NCI-H2171 treated with DMSO at 0.1 percent for 48 hours (cell line): ENCODE results near the gene DLL1.

ENCODE experiments used
- DNase-seq: peaks from one replicate; lab custom pipeline; 2025; lab: John Stamatoyannopoulos, UW

DLL1 gene

DNA sequence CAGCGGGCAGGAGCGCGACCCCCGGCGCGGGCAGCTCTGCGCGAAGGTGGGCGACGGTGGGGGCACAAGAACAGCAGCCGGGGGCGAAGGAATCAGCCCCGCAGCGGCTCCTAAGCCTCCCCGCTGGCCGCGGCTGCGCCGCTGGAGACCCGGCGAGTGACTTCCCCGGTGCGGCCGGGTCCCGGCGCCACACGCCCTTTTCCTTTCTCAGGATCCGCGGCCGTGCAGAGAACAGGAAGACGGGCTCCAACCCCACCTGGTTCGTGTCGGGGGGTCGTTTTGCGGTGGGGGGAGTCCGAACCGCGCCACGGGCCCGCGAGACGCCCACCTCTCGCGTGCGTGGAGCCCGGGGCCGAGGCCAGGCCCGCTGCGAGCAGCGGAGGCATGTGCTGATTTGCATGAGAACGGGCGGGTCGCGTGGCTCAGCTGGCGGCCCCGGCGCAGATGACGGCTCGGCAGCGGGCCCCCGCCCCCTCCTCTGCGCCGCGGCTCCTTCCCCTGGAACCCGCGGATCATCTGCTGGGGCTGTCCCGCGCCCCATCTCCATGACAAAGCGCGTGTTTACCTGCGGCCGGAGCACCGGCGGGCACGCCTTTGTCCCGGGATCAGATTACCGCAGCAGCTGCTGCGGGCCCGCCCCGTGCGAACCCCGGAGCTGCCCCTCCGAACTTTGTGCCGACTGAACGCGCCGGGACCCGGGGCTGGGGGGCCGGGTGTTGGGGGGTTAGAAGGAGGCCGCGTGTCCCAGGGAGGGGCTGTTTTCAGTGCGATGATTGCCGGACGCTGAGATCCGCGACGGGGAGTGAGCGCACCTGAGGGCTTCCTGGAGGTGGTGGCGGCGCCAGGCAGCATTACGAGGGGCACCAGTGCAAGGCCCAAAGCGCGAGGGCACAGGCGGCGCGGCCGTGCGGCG lies 4.9 kb upstream of the DLL1 start:
- peak; percentile 76 for DNase-seq

DNA sequence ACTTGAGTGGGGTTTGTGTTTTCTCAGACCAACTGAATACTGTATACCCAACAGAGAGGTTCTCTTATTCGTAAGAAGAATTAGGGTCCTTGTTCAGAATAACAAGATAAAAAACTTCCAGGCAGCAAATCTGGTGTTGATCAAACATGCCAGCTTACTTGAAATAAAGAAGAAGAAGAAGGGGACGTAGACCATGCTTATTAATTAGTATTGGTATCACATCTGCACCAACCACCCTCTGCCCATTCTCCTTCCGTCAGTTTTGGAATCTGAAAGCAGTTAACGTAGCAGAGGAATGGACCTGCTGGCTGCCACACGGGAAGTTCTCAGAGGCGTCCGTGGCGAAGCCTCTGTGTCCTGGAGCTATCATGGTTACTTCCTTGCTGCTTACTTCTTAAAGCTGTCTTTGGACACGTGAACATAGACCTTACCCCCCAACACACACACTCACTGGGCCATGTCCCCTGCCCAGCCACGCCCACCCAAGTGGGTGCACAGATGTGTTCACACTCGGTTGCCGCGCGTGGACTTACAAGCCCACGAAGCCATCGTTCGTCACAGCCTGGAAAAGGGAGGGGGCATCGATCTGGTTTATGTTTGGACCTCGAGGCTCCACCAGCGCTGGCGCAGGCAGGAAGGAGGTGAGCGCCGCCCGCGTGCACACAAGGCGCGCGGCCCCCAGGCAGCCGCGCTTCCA lies 4.1 kb upstream of the DLL1 start:
- no peak for DNase-seq

DNA sequence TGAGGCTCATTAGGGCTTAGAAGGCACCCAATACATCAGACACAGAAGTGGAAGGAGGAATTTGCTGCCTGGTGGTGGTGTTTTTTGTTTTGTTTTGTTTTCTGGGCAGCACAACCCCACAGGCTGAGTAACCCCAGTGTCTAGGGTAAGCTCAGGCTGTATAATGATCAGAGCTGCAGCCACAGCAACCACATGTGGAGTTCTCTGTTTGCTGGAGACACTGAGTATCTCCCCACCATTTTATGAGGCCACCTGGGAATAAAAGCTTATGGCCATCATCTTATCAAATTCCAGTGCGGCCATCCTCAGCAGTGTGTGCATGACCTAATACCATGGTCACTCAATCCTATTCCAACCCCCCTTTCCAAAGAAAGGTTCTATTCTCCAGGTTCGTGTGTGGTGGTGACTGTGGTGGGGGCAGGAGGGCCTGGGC lies 3.4 kb upstream of the DLL1 start:
- peak; percentile 18 for DNase-seq

DNA sequence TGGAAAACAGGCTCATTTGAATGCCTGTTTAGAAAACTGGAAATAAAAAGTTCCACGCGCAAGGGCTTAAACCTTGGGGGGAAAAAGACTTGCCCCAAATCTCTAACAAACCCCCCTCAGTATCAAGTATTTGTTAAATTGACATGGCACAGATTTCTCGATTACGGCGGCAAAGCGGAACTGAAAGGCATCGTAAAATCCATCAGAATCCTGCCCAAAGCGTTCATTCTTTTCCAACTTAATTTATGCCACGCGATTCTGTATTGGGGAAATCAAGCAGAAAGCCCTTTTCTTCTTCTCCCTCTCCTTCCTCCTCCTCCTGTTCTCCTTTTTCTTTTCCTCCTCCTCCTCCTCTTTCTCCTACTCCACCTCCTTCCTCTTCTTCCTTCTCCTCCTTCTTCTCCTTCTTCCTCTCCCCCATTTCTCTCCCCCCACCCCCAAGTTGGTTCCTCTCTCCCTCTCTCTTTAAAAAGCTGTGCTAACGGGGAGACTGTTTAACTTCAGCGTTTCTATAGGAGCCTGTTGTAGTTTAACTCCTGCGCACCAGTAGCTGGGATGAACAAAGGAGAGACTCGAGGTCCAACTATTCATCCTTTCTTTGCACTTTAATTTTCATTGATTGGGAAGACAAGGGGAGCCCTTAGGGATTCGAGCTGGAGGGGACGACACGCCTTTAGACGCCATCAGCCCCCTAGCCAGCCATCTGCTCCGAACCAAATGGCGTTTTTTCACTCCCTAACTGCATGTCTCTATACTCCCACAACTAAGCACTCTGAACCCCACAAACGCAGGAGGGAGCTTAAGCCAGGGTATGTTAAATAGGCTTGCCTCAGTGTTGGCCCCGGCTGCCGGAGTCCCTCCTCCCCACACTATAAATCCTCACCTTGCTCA lies 2.7 kb upstream of the DLL1 start:
- peak; percentile 73 for DNase-seq

DNA sequence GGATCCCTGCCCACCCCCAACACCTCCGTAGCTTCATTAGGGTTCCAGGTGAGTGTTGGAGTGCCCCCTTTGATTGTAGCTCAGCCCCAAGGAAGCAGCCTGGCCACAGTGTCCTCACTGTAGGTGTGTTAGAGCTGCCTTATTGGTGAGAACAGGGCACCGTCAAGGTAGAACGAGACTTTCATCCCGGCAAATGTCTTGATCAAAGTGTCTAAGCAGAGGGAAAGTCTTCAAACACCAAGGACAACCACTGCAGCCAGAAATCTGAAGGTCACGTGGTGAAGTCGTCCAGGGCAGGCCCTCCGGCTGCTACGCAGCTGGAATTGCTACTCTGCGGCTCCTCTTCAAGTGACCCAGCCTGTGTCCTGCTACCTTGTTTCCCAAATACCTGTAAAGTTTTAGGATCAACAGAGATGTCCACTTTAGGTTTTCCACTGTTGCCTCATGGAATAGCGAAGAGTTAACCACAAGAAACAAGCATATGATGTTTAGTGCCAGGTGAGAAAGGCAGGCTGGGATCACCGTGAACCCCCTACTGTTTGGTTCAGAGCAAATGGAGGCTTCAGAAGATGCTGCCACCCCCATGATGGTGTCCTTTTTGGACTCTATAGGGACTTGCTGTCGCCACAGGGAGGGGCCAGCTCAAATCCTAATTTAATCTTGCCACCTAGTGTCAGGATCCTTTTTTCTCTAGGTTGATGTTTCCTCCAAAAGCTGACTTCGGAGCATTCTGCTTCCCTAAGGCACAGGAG lies 1.7 kb upstream of the DLL1 start:
- peak; percentile 50 for DNase-seq

DNA sequence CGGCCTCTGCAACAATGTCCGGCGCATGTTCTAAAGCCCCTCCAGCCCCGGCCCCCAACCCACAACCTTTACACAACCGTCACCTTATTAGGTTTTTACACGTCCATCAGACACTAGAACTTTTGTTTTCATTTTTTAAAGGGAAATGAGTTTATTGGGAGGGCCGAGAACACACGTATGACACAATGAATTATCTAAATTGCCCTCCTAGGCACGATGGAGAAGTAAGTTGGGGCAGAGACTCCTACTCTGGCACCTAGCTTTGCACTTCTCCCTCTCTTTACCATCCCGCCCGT lies 1.2 kb upstream of the DLL1 start:
- DNase-seq, result no peak

DNA sequence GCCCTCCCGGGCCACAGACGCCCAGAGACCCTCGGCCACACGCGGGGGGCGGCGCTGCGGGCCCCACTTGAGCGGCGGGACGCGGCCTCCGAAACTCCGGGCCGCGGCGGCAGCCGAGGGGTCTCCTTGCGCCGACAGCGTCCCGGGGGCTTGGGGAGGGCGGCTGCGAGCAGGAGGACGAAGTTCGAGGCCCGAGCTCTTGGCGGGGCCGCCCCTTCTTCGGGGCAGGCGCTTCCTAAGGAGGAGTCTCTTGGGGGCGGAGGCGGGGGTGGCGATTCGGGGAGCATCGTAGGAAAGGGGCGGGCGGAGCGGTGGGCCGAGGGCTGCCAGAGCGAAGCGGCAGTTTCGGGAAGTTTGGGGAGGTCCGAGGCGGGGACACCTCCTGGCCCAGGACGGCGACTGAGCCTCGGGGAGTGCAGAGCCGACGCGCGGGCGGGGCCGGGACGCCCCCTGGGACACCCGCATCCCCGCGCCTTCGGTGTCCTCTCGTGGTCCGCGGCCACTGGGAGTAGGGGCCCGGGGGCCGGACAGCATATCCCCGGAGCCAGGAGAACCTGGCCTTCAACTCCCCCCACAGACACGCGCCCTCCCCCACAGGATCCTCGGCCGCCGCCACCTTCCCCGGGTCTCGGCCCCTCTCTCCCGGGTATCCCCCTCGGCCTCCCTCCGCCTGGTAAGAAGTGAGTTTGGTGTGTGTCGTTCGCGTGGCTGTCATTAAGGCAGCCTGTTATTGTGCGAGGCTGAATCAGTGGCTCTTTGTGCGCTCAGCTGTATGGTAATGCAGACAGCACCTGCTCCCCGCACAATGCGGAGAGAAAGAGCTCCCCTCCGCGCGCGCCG lies 613 bp upstream of the DLL1 start:
- DNase-seq, result peak; percentile 75

DNA sequence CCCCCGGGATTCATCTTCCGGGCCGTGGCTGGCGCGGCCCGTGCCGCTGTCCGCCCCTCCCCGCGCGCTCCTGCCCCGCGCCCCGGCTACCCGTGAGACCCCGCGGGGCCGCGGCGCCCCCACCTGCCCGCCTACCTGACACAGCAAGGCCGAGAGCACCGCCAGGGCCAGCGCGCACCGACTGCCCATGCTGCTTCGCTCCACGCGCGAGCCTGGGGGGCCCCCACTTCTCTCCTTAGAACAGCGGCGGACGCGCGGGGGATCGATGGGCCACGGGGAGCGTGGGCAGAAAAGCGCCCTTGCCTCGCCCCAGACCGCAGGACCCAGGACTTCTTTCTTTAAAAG lies 955 bp downstream of the DLL1 start:
- no peak for DNase-seq

DNA sequence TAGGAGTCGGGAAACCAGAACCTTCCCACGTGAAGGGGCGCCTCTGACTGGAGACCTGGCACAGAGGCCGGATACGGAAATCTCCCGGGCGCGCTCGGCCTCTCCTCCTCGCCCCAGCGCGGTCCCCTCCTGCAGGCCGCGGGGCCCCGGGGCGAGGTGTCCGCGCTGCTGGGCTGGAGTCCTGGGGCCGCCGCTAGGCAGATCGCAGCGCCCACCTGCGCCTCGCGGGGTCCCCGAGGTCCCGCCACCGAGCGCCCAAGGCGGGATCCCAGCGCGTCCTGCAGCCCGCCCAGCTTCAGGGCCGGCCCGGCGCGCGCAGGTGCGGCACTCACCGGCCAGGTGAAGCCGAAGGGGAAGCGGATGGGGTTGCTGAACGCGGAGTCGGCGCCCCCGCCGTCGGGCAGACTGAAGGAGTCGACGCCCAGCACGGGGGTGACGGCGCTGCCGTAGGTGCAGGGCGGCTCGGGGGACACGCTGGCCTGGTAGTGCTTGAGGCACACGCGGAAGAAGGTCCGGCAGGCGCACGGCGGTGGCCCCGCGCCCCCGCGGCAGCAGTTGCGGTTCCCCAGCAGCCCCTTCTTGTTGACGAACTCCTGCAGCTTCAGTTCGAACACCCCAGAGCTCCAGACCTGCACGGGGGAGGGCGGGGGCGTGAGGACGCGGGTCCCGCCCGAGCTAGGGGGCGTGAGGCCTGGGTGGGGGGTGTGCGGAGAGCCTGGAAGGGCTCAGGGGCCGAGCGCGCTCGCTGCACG lies 1.5 kb downstream of the DLL1 start:
- DNase-seq, result no peak

DNA sequence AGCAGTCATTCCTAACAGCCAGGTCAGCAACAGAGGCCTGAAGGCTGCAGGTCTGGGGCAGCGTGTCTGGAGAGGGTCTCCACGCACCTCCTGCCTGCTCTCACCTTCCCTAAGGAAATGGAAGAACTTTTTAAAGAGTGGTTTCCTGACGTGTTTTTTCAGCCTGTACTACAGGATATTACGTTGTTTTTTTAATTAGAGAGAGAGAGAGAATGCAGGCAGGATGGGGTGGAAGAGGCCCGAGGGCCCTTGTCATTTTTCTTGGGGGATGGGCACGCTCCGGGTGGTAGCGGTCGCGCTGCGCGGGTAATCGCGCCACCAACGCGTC lies 2.1 kb downstream of the DLL1 start:
- no peak for DNase-seq

DNA sequence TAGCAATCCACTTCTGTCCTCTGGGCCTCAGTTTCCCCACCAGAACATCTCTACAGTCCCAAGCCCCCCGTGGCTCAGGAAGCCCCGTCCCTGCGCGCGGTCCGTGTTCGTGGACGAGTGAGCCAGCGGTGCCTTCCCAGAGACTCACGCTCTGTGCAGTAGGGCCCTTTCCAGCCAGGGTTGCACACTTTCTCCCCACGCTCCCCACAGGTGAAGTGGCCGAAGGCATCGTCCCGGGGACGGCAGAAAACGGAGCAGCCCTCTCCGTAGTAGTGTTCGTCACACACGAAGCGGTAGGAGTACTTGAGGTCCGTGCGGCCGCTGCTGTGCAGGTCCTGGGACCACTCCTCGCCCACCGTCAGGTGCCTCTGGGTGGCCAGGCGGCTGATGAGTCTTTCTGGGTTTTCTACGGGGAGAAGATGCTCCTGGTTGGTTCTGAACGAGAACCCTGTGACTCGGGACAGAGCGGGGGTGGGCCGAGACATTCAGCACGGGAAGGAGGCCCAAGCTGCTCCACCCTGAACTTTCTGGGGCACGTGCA lies 2.7 kb downstream of the DLL1 start:
- no peak for DNase-seq

DNA sequence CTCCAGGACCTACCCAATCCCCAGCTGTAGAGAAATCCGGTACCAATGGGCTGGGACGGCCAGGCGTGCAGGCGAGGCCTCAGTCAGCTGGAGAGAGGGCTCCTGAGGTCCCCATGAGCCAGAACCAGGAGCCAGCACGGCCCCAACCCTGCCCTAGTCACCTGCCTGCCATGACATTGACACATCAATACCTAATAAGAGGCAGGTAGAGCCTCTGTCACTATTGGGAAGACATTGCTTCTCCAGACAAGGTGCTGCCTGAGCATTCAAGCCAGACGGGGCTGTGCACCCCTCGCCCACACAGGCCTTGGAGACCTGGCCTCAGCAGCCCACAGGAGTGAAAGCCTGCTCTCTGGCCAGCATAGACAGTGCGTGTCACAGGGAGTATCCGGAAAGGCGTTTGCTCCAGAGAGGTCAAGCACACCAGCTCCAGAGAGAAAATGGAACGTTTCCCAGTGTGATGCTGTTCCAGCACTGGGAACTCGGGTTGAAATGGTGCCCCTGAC lies 3.5 kb downstream of the DLL1 start:
- DNase-seq, result no peak

DNA sequence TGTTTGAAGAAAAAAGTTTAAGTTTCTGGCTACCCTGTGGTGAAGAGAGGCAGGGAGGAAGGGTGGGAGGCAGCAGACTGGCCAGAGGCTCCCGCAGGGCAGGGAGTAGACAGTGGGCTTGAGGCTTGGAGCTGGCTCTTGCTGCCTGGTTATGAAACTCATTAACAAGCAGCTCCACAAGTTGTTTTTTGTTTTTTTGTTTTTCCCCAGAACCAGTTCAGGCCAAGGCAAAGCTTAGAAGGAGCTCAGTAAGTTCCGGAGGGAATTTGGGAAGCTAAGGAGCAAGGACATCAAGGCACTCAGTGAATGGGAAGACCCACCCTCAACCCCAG lies 4.0 kb downstream of the DLL1 start:
- DNase-seq, result no peak

DNA sequence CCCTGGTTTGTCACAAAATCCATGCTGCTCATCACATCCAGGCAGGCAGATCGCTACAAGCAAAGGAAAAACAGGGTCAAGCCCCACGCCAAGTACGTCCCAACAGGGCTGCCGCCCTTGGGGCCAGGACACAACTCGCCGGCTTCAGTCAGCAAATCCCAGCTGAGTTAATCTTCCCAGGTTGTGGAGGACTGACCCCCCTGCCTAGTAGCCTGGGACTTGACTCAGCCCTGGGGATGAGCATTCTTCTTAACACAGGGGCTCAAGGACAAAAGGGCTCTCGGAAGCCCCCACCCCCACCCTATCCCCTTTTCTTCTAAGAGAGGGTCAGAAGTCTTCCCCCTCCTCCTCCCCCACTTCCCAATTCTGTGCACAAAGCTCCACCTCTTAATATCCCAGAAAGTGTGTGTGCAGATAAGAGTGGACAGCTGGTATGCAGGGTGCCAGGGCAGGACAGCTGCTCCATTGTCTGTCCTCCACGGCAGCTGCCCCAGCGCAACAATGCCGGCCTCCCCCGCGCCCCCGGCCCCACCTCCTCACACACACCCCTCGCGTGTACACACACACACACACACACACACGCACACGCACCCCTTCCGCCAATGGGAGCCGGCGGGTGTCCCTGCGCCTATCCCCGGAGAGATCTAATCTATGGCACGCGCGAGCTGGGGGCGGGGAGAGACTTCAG lies 4.5 kb downstream of the DLL1 start:
- no peak for DNase-seq

DNA sequence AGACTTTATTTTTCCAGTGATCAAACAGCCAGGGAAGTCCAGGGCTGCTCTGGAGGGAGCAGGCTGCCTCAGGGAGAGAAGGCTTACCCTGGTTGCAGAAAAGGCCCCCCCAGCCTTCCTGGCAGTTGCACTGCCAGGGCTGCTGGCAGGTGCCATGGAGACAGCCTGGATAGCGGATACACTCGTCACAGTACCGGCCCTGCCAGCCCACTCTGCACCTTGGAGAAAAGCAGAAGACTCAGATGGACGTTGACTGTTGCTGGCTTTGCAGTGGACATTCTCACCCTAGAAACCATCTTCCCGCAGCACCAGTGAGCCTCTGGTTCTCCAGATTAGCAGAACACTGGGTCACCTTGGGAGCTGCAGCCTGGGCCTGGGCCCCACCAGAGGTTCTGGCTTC lies 5.4 kb downstream of the DLL1 start:
- no peak for DNase-seq

DNA sequence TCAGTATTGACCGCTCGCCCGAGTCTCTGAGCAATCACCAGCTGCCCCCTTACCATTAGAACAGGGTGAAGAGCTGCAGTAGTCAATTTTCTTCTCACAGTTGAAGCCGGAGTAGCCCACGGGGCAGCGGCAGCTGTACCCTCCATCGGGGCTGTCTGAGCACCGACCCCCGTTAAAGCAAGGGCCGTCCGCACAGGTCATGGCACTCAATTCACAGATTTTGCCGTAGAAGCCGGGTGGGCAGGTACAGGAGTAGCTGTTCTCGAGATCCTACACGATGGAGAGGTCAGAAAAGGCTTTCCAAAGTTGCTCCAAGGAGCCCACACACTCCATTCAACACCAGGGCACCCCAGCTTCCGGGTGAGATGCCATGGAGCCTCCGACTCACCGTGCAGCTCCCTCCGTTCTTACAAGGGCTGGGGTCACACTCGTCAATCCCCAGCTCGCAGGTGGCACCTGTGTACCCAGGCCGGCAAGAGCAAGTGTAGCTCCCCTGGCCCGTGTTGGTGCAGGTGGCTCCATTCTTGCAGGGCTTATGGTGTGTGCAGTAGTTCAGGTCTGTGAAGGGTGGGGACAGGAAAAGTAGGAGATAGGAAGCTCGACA lies 5.9 kb downstream of the DLL1 start:
- DNase-seq, result no peak

DNA sequence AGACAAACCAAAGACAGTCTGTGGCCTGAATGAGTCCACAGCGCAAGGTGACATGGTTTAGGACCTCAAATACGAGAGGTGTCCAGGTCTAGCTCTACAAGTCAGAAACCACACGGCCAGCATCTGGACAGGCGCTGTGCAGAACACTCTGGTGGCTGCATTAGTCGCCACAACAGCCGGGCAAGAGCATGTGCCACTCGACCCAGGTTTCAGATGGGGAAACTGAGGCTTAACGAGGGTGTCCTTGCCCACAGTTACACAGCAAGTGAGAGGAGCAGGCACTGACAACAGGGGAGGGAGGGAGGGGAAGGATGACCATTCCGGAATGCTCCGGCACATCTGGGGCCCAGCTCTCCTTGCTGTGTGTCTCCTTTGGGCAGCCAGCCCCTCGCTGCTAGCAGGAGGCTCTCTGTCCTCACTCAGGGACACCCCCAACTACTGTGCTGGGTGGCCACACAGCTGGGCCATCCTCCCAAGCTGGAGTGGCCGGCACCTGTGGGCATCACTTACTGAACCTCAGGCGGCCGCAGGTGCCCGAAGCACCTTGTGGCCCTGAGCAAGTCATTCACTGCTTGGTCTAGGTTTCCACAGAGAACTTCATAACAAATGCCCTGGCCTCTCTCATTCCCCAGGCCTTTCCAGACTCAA lies 6.6 kb downstream of the DLL1 start:
- no peak for DNase-seq

DNA sequence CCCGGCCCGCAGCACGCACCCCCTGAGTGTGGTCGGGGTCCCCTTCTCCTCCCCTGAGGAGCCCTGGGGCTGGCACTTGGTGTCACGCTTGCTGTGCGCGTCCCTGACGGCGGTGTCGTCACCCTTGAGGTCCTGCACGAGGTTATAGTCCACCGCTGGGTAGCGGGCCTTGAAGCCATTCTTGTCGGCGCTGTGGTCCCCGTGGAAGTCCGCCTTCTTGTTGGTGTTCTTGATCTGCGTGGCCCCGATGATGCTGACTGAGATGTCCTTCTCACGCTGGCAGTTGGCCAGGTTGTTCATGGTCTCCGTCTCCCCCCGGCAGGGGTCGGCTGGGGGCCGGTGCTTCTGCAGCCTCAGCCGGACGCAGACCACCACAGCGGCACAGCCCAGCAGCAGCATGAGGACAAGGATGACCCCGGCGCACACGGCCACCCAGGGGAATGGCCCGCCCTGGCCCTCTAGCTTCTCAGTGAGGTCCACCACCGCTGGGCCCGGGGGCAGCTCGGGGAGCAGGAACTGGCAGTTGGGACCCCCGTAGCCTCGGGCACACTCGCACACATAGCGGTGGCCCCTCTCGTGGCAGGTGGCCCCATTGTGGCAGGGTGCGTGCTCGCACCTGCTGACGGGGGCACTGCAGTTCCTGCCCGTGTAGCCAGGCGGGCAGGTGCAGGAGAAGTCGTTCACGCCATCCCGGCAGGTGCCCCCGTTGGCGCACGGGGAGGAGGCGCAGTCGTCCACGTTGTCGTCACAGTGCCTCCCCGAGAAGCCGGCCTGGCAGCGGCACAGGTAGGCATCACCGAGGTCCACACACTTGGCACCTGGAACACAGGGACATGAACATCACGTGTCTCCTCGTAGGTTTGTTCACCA lies 7.4 kb downstream of the DLL1 start:
- no peak for DNase-seq
